GM12878 (cell line): ENCODE measurements around the gene FBXL17. TPM values are rescaled to one million over a fixed set of nuclear protein-coding genes. Genes with fewer than 3 reads are reported as not detected.

Experiments used
- ATAC-seq: fragments of 200-7000 bp; cut with Tn5 transposase; 3 replicates; pipeline ENCODE4 v1.9.1; 2020; ENCODE audit warnings: mild to moderate bottlenecking, moderate library complexity
- BruUV-seq: library from RNA; stranded (reverse); fragments of 400-500 nt; replicated peaks from 2 replicates; lab custom pipeline; 2021; lab: Mats Ljungman, UMichigan
- CTCF ChIA-PET: fragments of 300-600 bp; sonication (Branson Sonifier 250); formaldehyde crosslinking; extraction: SDS; loops from one replicate; lab custom pipeline; 2021; ENCODE audit warnings: inconsistent platforms; lab: Yijun Ruan, JAX
- POLR2A ChIA-PET: fragments of 350-600 bp; formaldehyde crosslinking; extraction: SDS; loops from one replicate; lab custom pipeline; 2021; ENCODE audit warnings: inconsistent platforms; lab: Charles Lee
- RAD21 ChIA-PET: fragments of 300-600 bp; sonication (Branson Sonifier 250); formaldehyde crosslinking; loops from one replicate; lab custom pipeline; 2023; ENCODE audit warnings: antibody characterized with exemption; ENCODE audit not compliant: unreplicated experiment; lab: Charles Lee
- SMC1A ChIA-PET: fragments of 300-600 bp; sonication (Branson Sonifier 250); formaldehyde crosslinking; loops from one replicate; lab custom pipeline; 2023; ENCODE audit not compliant: unreplicated experiment, uncharacterized antibody; lab: Charles Lee
- DNase-seq: peaks from one replicate; pipeline ENCODE4 v3.0.0-alpha.2; 2011; ENCODE audit warnings: low read depth, low spot score
- FAIRE-seq: peaks from 3 replicates; lab custom pipeline; 2011; peaks lifted over from hg19 to GRCh38; lab: Jason Lieb, UNC
- H2AFZ ChIP-seq: 2 replicates; pipeline ENCODE4 v1.6.0; 2011; ENCODE audit warnings: low read depth, low read length, control low read depth; ENCODE audit not compliant: control insufficient read depth
- H3K27ac ChIP-seq: 2 replicates; pipeline ENCODE4 v1.5.1; 2011; ENCODE audit warnings: control low read depth; ENCODE audit not compliant: control insufficient read depth, insufficient read depth
- H3K27me3 ChIP-seq, 2 experiments: replicated peaks in 1 of 2; 2 replicates each; pipeline versions ENCODE4 v1.6.0 to v1.6.1; 2011; ENCODE audit warnings: low read length in 1 of 2; ENCODE audit not compliant: control insufficient read depth in 2 of 2, insufficient read depth in 2 of 2
- H3K36me3 ChIP-seq, 2 experiments: 2 replicates each; pipeline ENCODE4 v1.5.1; 2011; ENCODE audit warnings: low read length in 1 of 2; ENCODE audit not compliant: control insufficient read depth in 2 of 2, insufficient read depth in 2 of 2
- H3K4me1 ChIP-seq: 2 replicates; pipeline ENCODE4 v1.6.1; 2011; ENCODE audit warnings: mild to moderate bottlenecking, low read length, moderate library complexity, mixed read lengths; ENCODE audit not compliant: control insufficient read depth, insufficient read depth
- H3K4me2 ChIP-seq: 2 replicates; pipeline ENCODE4 v1.6.0; 2011; ENCODE audit warnings: control low read depth; ENCODE audit not compliant: control insufficient read depth, insufficient read depth
- H3K4me3 ChIP-seq: fragments of 200-600 bp; sonication (generic); 2 replicates; pipeline ENCODE4 v1.5.1; 2016
- H3K79me2 ChIP-seq: 2 replicates; pipeline ENCODE4 v1.6.0; 2011; ENCODE audit warnings: low read length; ENCODE audit not compliant: control insufficient read depth, insufficient read depth
- H3K9ac ChIP-seq: 2 replicates; pipeline ENCODE4 v1.8.0; 2011; ENCODE audit warnings: low read length, control low read depth, mixed read lengths; ENCODE audit not compliant: control insufficient read depth, insufficient read depth
- H3K9me3 ChIP-seq: replicated peaks from 3 replicates; pipeline ENCODE4 v1.5.1; 2011; ENCODE audit warnings: mild to moderate bottlenecking, low read length; ENCODE audit not compliant: control insufficient read depth, insufficient read depth
- H4K20me1 ChIP-seq: 2 replicates; pipeline ENCODE4 v1.6.0; 2011; ENCODE audit not compliant: control insufficient read depth, insufficient read depth
- ASH2L ChIP-seq: fragments of 300-600, 200-600 bp; sonication (generic); IDR thresholded peaks from 2 replicates; pipeline ENCODE4 v1.6.1; 2017; ENCODE audit warnings: low read depth, mild to moderate bottlenecking, borderline replicate concordance
- CHD1 ChIP-seq: IDR thresholded peaks from 2 replicates; pipeline ENCODE4 v1.6.1; 2012; ENCODE audit warnings: low read depth, low read length, improper control_type of control experiment
- EZH2 ChIP-seq: IDR thresholded peaks from 2 replicates; pipeline ENCODE4 v1.6.1; 2012; ENCODE audit warnings: low read depth, mild to moderate bottlenecking, control low read depth, inconsistent platforms, low read length, borderline replicate concordance; ENCODE audit not compliant: control insufficient read depth
- FOXK2 ChIP-seq: fragments of 450-650 bp; IDR thresholded peaks from 2 replicates; pipeline ENCODE4 v1.6.1; 2017; ENCODE audit warnings: mild to moderate bottlenecking, moderate library complexity
- HDAC2 ChIP-seq: fragments of 200-600 bp; sonication (generic); IDR thresholded peaks from 2 replicates; pipeline ENCODE4 v1.6.1; 2017
- KLF5 ChIP-seq: fragments of 450-650 bp; IDR thresholded peaks from 2 replicates; pipeline ENCODE4 v1.6.1; 2014; ENCODE audit warnings: mild to moderate bottlenecking; ENCODE audit not compliant: partially characterized antibody
- MXI1 ChIP-seq: fragments of 150-350 bp; IDR thresholded peaks from 2 replicates; pipeline ENCODE4 v1.6.1; 2011; ENCODE audit warnings: low read depth, mild to moderate bottlenecking, inconsistent platforms, low read length, improper control_type of control experiment
- POLR2AphosphoS2 ChIP-seq: IDR thresholded peaks from 2 replicates; pipeline ENCODE4 v1.6.1; 2011; ENCODE audit warnings: low read depth, mild to moderate bottlenecking, low read length, improper control_type of control experiment, moderate library complexity
- RFX5 ChIP-seq: IDR thresholded peaks from 2 replicates; pipeline ENCODE4 v1.6.1; 2011; ENCODE audit warnings: low read depth, low read length, improper control_type of control experiment
- SREBF2 ChIP-seq: IDR thresholded peaks from 2 replicates; pipeline ENCODE4 v1.6.1; 2012; ENCODE audit warnings: mild to moderate bottlenecking, low read length
- SUZ12 ChIP-seq: fragments of 200-600 bp; sonication (generic); IDR thresholded peaks from one replicate; pipeline ENCODE4 v1.6.1; 2018; ENCODE audit warnings: antibody characterized with exemption, mild to moderate bottlenecking; ENCODE audit not compliant: unreplicated experiment
- TCF3 ChIP-seq: IDR thresholded peaks from 2 replicates; pipeline ENCODE4 v1.6.1; 2012; ENCODE audit warnings: low read depth, mild to moderate bottlenecking, low read length, borderline replicate concordance; ENCODE audit not compliant: insufficient read depth
- WRNIP1 ChIP-seq: IDR thresholded peaks from 2 replicates; pipeline ENCODE4 v1.6.1; 2011; ENCODE audit warnings: low read depth, low read length, improper control_type of control experiment, borderline replicate concordance
- YY1 ChIP-seq: IDR thresholded peaks from 2 replicates; pipeline ENCODE4 v1.6.1; 2011; ENCODE audit warnings: low read depth, mild to moderate bottlenecking, low read length
- ZBTB4 ChIP-seq: fragments of 450-650 bp; formaldehyde crosslinking; IDR thresholded peaks from 2 replicates; pipeline ENCODE4 v1.4.0; 2022; ENCODE audit warnings: mild to moderate bottlenecking, moderate library complexity
- ZNF217 ChIP-seq: fragments of 450-650 bp; IDR thresholded peaks from 2 replicates; pipeline ENCODE4 v1.6.1; 2017; ENCODE audit warnings: antibody characterized with exemption, mild to moderate bottlenecking
- WGBS: methylation state at CpG from one replicate; pipeline ENCODE4 v1.1.6; 2016; ENCODE audit warnings: low lambda C conversion rate; ENCODE audit not compliant: insufficient replicate concordance, insufficient coverage; ENCODE audit errors: missing lambda C conversion rate; 5-methylcytosine and 5-hydroxymethylcytosine counted together
- in situ Hi-C: fragments of 300-500 bp; cut with MboI; formaldehyde crosslinking; loops from 9 replicates; pipeline ENCODE4 v1.14.3; 2018; ENCODE audit warnings: mixed read lengths
- intact Hi-C: fragments of 100-400 bp; cut with micrococcal nuclease; formaldehyde crosslinking; loops from one replicate; pipeline ENCODE4 v1.14.2; 2022; ENCODE audit not compliant: unreplicated experiment
- polyA plus RNA-seq, 11 experiments: library from polyadenylated mRNA; depleted of rRNA in 4 of 11; unstranded in 6 of 11; stranded (reverse) in 5 of 11; fragments of >200 nt; fragmentation: Nextera tagmentation in 4 of 11; fragmentation: Illumina TruSeq in 1 of 11; extraction: Ambion mirVana in 4 of 11; extraction: Trizol in 1 of 11; gene quantifications; 1 replicate in 1 of 11; 2 replicates in 10 of 11; pipeline versions ENCODE4 v1.2.1 to v1.2.3, GENCODE V29; 2011 to 2016; ENCODE audit warnings: inconsistent platforms in 2 of 11, missing spikeins in 2 of 11, low read depth in 1 of 11
- total RNA-seq, 4 experiments: library from RNA; depleted of rRNA in 3 of 4; stranded (reverse); fragments of >200 nt in 3 of 4; fragmentation: Illumina TruSeq in 1 of 4; extraction: Trizol in 1 of 4; gene quantifications; 2 replicates each; pipeline versions ENCODE4 v1.2.1 to v1.2.3, GENCODE V29; 2013 to 2021
- TF ChIP-seq, protein P1 (sequence below): fragments of 450-650 bp; IDR thresholded peaks from 2 replicates; pipeline ENCODE4 v1.6.1; 2017; ENCODE audit warnings: borderline replicate concordance
- TF ChIP-seq, protein P2 (sequence below): fragments of 450-650 bp; IDR thresholded peaks from 2 replicates; pipeline ENCODE4 v1.6.1; 2016; ENCODE audit warnings: mild to moderate bottlenecking, moderate library complexity, borderline replicate concordance

FBXL17 gene
- total and polyA plus RNA-seq, 10 of the 15 experiments (the other 5 are each of a cell fraction or from before 2014, with no cell fraction given): 0.88 to 9.0 (median 4.4) TPM

DNA sequence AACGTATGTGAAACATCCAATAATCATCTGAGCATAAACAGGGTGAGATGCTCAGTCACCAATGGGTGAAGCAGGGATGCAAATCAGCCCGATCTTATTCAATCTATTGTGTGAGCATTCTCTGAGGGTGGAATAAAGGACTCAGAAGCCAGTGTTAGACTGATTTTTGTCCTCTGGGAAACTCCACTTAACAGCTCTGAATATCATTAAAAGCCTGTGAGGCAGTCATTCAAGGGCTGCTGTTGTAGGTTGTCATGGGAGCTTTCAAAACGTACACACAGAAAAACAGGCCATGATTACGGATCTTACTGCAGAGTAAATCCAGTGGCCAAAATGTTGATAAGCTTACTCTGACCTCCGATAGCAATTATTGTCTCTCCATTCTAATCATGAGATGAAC, 444.7 kb downstream of the FBXL17 start:
- H3K9ac ChIP-seq: no peak overlapping the region
- no peak overlapping the region for H3K4me3 ChIP-seq
- no peaks in the 10 kb centered on the region for H3K4me1 ChIP-seq
- in situ Hi-C loops: no loop called here
- DNase-seq (no peak), FAIRE-seq (no peak), ATAC-seq (no peak)
- no peak overlapping the region for H3K27ac ChIP-seq
- no peaks in the 10 kb centered on the region for H4K20me1 ChIP-seq
- H3K4me2 ChIP-seq: no peak overlapping the region
- H3K36me3 ChIP-seq: no peaks in the 10 kb centered on the region
- intact Hi-C loops: no loop called here
- WGBS: 79% methylated on average over 5 of the region's 5 CpGs
- ChIA-PET POLR2A (no interaction called here), CTCF (no interaction called here), SMC1A (no interaction called here), RAD21 (no interaction called here)
- no peaks in the 10 kb centered on the region for H3K27me3 ChIP-seq
- no TSS peak for BruUV-seq
- H3K9me3 ChIP-seq: no peaks in the 10 kb centered on the region
- H2AFZ ChIP-seq: no peak overlapping the region
- H3K79me2 ChIP-seq: no peaks in the 10 kb centered on the region
- TF ChIP-seq HDAC2: no peak
- TF ChIP-seq KLF5: no peak
- TF ChIP-seq SREBF2: no peak
- no peak for TF ChIP-seq WRNIP1
- no peak for TF ChIP-seq ZNF217
- TF ChIP-seq, protein P1, sequence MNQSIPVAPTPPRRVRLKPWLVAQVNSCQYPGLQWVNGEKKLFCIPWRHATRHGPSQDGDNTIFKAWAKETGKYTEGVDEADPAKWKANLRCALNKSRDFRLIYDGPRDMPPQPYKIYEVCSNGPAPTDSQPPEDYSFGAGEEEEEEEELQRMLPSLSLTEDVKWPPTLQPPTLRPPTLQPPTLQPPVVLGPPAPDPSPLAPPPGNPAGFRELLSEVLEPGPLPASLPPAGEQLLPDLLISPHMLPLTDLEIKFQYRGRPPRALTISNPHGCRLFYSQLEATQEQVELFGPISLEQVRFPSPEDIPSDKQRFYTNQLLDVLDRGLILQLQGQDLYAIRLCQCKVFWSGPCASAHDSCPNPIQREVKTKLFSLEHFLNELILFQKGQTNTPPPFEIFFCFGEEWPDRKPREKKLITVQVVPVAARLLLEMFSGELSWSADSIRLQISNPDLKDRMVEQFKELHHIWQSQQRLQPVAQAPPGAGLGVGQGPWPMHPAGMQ: no peak
- no peak for TF ChIP-seq MXI1
- TF ChIP-seq ASH2L: no peak
- TF ChIP-seq TCF3: no peak
- no peak for TF ChIP-seq CHD1
- TF ChIP-seq SUZ12: no peak
- TF ChIP-seq EZH2: no peak
- TF ChIP-seq, protein P2, sequence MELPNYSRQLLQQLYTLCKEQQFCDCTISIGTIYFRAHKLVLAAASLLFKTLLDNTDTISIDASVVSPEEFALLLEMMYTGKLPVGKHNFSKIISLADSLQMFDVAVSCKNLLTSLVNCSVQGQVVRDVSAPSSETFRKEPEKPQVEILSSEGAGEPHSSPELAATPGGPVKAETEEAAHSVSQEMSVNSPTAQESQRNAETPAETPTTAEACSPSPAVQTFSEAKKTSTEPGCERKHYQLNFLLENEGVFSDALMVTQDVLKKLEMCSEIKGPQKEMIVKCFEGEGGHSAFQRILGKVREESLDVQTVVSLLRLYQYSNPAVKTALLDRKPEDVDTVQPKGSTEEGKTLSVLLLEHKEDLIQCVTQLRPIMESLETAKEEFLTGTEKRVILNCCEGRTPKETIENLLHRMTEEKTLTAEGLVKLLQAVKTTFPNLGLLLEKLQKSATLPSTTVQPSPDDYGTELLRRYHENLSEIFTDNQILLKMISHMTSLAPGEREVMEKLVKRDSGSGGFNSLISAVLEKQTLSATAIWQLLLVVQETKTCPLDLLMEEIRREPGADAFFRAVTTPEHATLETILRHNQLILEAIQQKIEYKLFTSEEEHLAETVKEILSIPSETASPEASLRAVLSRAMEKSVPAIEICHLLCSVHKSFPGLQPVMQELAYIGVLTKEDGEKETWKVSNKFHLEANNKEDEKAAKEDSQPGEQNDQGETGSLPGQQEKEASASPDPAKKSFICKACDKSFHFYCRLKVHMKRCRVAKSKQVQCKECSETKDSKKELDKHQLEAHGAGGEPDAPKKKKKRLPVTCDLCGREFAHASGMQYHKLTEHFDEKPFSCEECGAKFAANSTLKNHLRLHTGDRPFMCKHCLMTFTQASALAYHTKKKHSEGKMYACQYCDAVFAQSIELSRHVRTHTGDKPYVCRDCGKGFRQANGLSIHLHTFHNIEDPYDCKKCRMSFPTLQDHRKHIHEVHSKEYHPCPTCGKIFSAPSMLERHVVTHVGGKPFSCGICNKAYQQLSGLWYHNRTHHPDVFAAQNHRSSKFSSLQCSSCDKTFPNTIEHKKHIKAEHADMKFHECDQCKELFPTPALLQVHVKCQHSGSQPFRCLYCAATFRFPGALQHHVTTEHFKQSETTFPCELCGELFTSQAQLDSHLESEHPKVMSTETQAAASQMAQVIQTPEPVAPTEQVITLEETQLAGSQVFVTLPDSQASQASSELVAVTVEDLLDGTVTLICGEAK: no peak
- TF ChIP-seq FOXK2: no peak
- TF ChIP-seq POLR2AphosphoS2: no peak
- no peak for TF ChIP-seq RFX5
- TF ChIP-seq ZBTB4 (CRISPR knock-in tag): no peak
- TF ChIP-seq YY1: no peak
